HG03066 (cell line): Measurements from ENCODE around the gene PRKCA.
A peak's percentile ranks its signal among the peaks of the same experiment; 100 is the strongest.
"Not testable (repeated sequence)": the region's sequence is repeated elsewhere in the genome, so short reads cannot be mapped to it uniquely, and the experiment has no call there.

Experiments used
- ATAC-seq: cut with Tn5 transposase; IDR thresholded peaks from one replicate; pipeline ENCODE4 v1.9.1; 2021; ENCODE audit warnings: low read depth; ENCODE audit not compliant: unreplicated experiment

The PRKCA gene

GRCh38 chr17:66715076-66715675 is 412.8 kb downstream of the PRKCA start:
- no peak for ATAC-seq

- no peak for ATAC-seq
These were observed 413.3 kb downstream of the PRKCA start for GRCh38 chr17:66715745-66716156.

- no peak for ATAC-seq
These were observed 414.0 kb downstream of the PRKCA start for GRCh38 chr17:66716236-66717026.

GRCh38 chr17:66717641-66718058 is 415.2 kb downstream of the PRKCA start:
- ATAC-seq = peak; percentile 46

- ATAC-seq = no peak
These were observed 417.6 kb downstream of the PRKCA start for GRCh38 chr17:66720027-66720426.

GRCh38 chr17:66720567-66720966 is 418.2 kb downstream of the PRKCA start:
- no peak for ATAC-seq

- ATAC-seq = no peak
These were observed 419.9 kb downstream of the PRKCA start for GRCh38 chr17:66722341-66722740.

GRCh38 chr17:66724581-66725341 is 422.3 kb downstream of the PRKCA start:
- ATAC-seq = no peak

GRCh38 chr17:66725438-66725837 is 423.0 kb downstream of the PRKCA start:
- not testable (repeated sequence) for ATAC-seq

- no peak for ATAC-seq
These were observed 423.5 kb downstream of the PRKCA start for GRCh38 chr17:66725956-66726355.

- no peak for ATAC-seq
These were observed 424.0 kb downstream of the PRKCA start for GRCh38 chr17:66726371-66726770.

GRCh38 chr17:66726846-66727245 is 424.4 kb downstream of the PRKCA start:
- ATAC-seq = no peak

- ATAC-seq = peak; percentile 87
These were observed 425.5 kb downstream of the PRKCA start for GRCh38 chr17:66727634-66728570.

- ATAC-seq = no peak
These were observed 428.1 kb downstream of the PRKCA start for GRCh38 chr17:66730461-66730923.

GRCh38 chr17:66733759-66734158 is 431.3 kb downstream of the PRKCA start:
- ATAC-seq = no peak

GRCh38 chr17:66734186-66734943 is 432.0 kb downstream of the PRKCA start:
- no peak for ATAC-seq

GRCh38 chr17:66737524-66737923 is 435.1 kb downstream of the PRKCA start:
- ATAC-seq = no peak

GRCh38 chr17:66738301-66738700 is 435.9 kb downstream of the PRKCA start:
- no peak for ATAC-seq

GRCh38 chr17:66739553-66739952 is 437.1 kb downstream of the PRKCA start:
- no peak for ATAC-seq
